Ovary (tissue), 9 donors: ENCODE results near the gene CNOT6L. TPM values are rescaled to one million over a fixed set of nuclear protein-coding genes. Genes with fewer than 3 reads are reported as not detected.
"Not testable (repeated sequence)": the region's sequence is repeated elsewhere in the genome, so short reads cannot be mapped to it uniquely, and the experiment has no call there.

ENCODE experiments used
- DNase-seq, 5 donors: peaks; one replicate each; pipeline ENCODE4 v3.0.0-alpha.2; 2019 to 2020
- H3K27ac ChIP-seq, 2 donors: fragments of 200-600 bp; one replicate each; pipeline versions ENCODE4 v1.5.1 to v1.8.0; 2019 to 2022
- H3K27me3 ChIP-seq: fragments of 200-600 bp; one replicate; pipeline ENCODE4 v1.8.0; 2022
- H3K36me3 ChIP-seq: fragments of 200-600 bp; sonication (generic); one replicate; pipeline ENCODE4 v1.5.1; 2019
- H3K4me1 ChIP-seq: one replicate; pipeline ENCODE4 v1.8.1; 2013; ENCODE audit warnings: mild to moderate bottlenecking, moderate library complexity; ENCODE audit not compliant: insufficient read depth
- H3K4me3 ChIP-seq: fragments of 200-600 bp; sonication (generic); one replicate; pipeline ENCODE4 v1.5.1; 2017
- H3K9me3 ChIP-seq, 2 donors: fragments of 200-600 bp in 1 of 2; sonication (generic) in 1 of 2; one replicate each; pipeline versions ENCODE4 v1.5.1 to v1.8.1; 2013 to 2019; ENCODE audit warnings: mild to moderate bottlenecking in 1 of 2, moderate library complexity in 1 of 2
- CTCF ChIP-seq, 3 donors: fragments of 450-650 bp in 2 of 3; fragments of 200-600 bp in 1 of 3; IDR thresholded peaks; one replicate each; pipeline versions ENCODE4 v1.5.1 to v1.8.0; 2016 to 2022; ENCODE audit warnings: antibody characterized with exemption in 3 of 3, mild to moderate bottlenecking in 1 of 3
- EP300 ChIP-seq: sonication (generic); formaldehyde crosslinking; IDR thresholded peaks from one replicate; pipeline ENCODE4 v1.6.1; 2017; ENCODE audit warnings: antibody characterized with exemption
- POLR2A ChIP-seq: fragments of 450-650 bp; IDR thresholded peaks from one replicate; pipeline ENCODE4 v1.6.1; 2017; ENCODE audit warnings: antibody characterized with exemption, mild to moderate bottlenecking, moderate library complexity
- WGBS, 3 donors: extraction: QIAGEN DNeasy Blood & Tissue Kit in 1 of 3; methylation state at CpG; one replicate each; pipeline versions ENCODE4 v1.1.5 to v1.1.7; 2013 to 2017; 5-methylcytosine and 5-hydroxymethylcytosine counted together
- intact Hi-C, 4 donors: fragments of 100-400 bp; cut with DNase I; formaldehyde crosslinking; loops; one replicate each; pipeline versions ENCODE4 v1.11.0 to v1.15.1; 2022 to 2023
- polyA plus RNA-seq, 2 donors: library from polyadenylated mRNA; stranded (reverse); fragments of 200-250 nt in 1 of 2; fragments of 350-450 nt in 1 of 2; fragmentation: Illumina TruSeq in 1 of 2; extraction: RNeasy Lipid Tissue Mini Kit (QIAGEN cat#74804) in 1 of 2; gene quantifications; one replicate each; pipeline ENCODE4 v1.2.3, GENCODE V29; 2013 to 2014
- total RNA-seq, 7 donors: library from RNA; depleted of rRNA in 2 of 7; stranded (reverse); fragments of >200 nt in 2 of 7; fragmentation: NEBNext Ultra II Directional in 3 of 7; extraction: Animal tissue kit (Norgen Biotek cat#: 25700) in 3 of 7; gene quantifications; one replicate each; pipeline versions ENCODE4 v1.1.0 to v1.2.4, GENCODE V29; 2016 to 2023
- donor health status: DM: no; HTN: no; CAD: no; lungs with moderate emphysema.
- donor health status: DM: no; HTN: no; CAD: no.
- donor health status: Bipolar disorder and iron deficiency.
- donor health status: DM: yes; HTN: yes; CAD: no.
- donor health status: DM: no; HTN: no; CAD: no.
- donor health status: DM: yes; HTN: yes; CAD: no.

Gene CNOT6L
- total and polyA plus RNA-seq, 9 donors = 7.7 to 58.6 (median 47.0) TPM

- DNase-seq = no peak
- Histone ChIP-seq H3K4me3 (no peak overlapping the region), H3K27ac (no peak overlapping the region), H3K27me3 (no peaks in the 10 kb centered on the region), H3K9me3 (no peaks in the 10 kb centered on the region), H3K4me1 (peaks cover 1% of the 10 kb centered on the region), H3K36me3 (no peaks in the 10 kb centered on the region)
- intact Hi-C loops = no loop called here
- TF ChIP-seq CTCF (IDR thresholded peaks at IDR 0.05) (no peak), EP300 (no peak), POLR2A (no peak)
- 86% methylated on average over 6 of the region's 6 CpGs for WGBS, 3 donors
Measured at GRCh38 chr4:77783895-77784294, 35.3 kb downstream of the CNOT6L start.

- TF ChIP-seq EP300 (no peak), CTCF (IDR thresholded peaks at IDR 0.05) (no peak), POLR2A (no peak)
Measured at GRCh38 chr4:77782102-77782835, 36.9 kb downstream of the CNOT6L start.

GRCh38 chr4:77780762-77781161 is 38.4 kb downstream of the CNOT6L start:
- H3K36me3 ChIP-seq, H3K27ac ChIP-seq, DNase-seq, intact Hi-C loops, H3K4me1 ChIP-seq, H3K9me3 ChIP-seq, H3K4me3 ChIP-seq, H3K27me3 ChIP-seq: not testable (repeated sequence)
- WGBS, 3 donors = 92 to 98% (median 93%) methylated on average over 2 of the region's 2 CpGs

More at GRCh38 chr4:77782102-77782835, 36.9 kb downstream of the CNOT6L start:
- H3K27me3 ChIP-seq = no peaks in the 10 kb centered on the region
- no peak overlapping the region for H3K27ac ChIP-seq
- intact Hi-C loops = no loop called here
- no peaks in the 10 kb centered on the region for H3K36me3 ChIP-seq
- H3K4me1 ChIP-seq = peaks cover 1% of the 10 kb centered on the region
- no peaks in the 10 kb centered on the region for H3K9me3 ChIP-seq
- no peak for DNase-seq
- WGBS, 3 donors = 79 to 92% (median 87%) methylated on average over 1 of the region's 1 CpG
- no peak overlapping the region for H3K4me3 ChIP-seq

GRCh38 chr4:77777135-77777807 is 41.9 kb downstream of the CNOT6L start:
- H3K9me3 ChIP-seq = no peaks in the 10 kb centered on the region

More at GRCh38 chr4:77777135-77777807, 41.9 kb downstream of the CNOT6L start:
- intact Hi-C loops = no loop called here
- no peak for TF ChIP-seq EP300
- TF ChIP-seq POLR2A = no peak
- no peak for TF ChIP-seq CTCF (IDR thresholded peaks at IDR 0.05)
- Histone ChIP-seq H3K4me3 (no peak overlapping the region), H3K27me3 (no peaks in the 10 kb centered on the region), H3K4me1 (peaks cover 6% of the 10 kb centered on the region), H3K27ac (no peak overlapping the region), H3K36me3 (no peaks in the 10 kb centered on the region)
- WGBS, 3 donors = 4 to 16% (median 6%) methylated on average over 1 of the region's 1 CpG
- no peak for DNase-seq
